DND-41 (cell line): ENCODE results near the gene ATP6V0E1.

ENCODE experiments used
- CTCF ChIP-seq: IDR thresholded peaks from 2 replicates; pipeline ENCODE4 v1.5.1; 2012; ENCODE audit warnings: borderline replicate concordance, low read length, moderate library complexity, mild to moderate bottlenecking; ENCODE audit not compliant: poor library complexity, severe bottlenecking; ENCODE audit errors: extremely low read depth
- EZH2 ChIP-seq: IDR thresholded peaks from 3 replicates; pipeline ENCODE4 v1.6.1; 2012; ENCODE audit warnings: borderline replicate concordance, low read depth, mild to moderate bottlenecking, moderate library complexity, low read length, inconsistent platforms; ENCODE audit not compliant: severe bottlenecking

- TF ChIP-seq CTCF, result no peak
- no peak for TF ChIP-seq EZH2
Measured at GRCh38 chr5:173056783-173057061, 73.2 kb downstream of the ATP6V0E1 start.
